Left ventricle myocardium inferior (tissue), 1 donor: ENCODE data around the gene ARHGAP10. TPM values are rescaled to one million over a fixed set of nuclear protein-coding genes. Genes with fewer than 3 reads are reported as not detected.

Source experiments
- DNase-seq: peaks from one replicate; pipeline ENCODE4 v3.0.0-alpha.2; 2020
- H3K27ac ChIP-seq: fragments of 200-600 bp; replicated peaks from 2 replicates; pipeline ENCODE4 v1.8.0; 2021
- H3K27me3 ChIP-seq: fragments of 200-600 bp; 2 replicates; pipeline ENCODE4 v1.8.0; 2021; ENCODE audit warnings: low read depth
- H3K36me3 ChIP-seq: fragments of 200-600 bp; 2 replicates; pipeline ENCODE4 v1.8.0; 2021
- H3K4me1 ChIP-seq: fragments of 200-600 bp; 2 replicates; pipeline ENCODE4 v1.8.0; 2021
- H3K4me3 ChIP-seq: fragments of 200-600 bp; 2 replicates; pipeline ENCODE4 v1.8.0; 2021; ENCODE audit warnings: mild to moderate bottlenecking, moderate library complexity
- H3K9me3 ChIP-seq: fragments of 200-600 bp; replicated peaks from 2 replicates; pipeline ENCODE4 v1.8.0; 2021
- CTCF ChIP-seq: fragments of 200-600 bp; IDR thresholded peaks from 2 replicates; pipeline ENCODE4 v1.8.0; 2021; ENCODE audit warnings: antibody characterized with exemption, mild to moderate bottlenecking, borderline replicate concordance
- intact Hi-C: fragments of 100-400 bp; cut with micrococcal nuclease; formaldehyde crosslinking; loops from one replicate; pipeline ENCODE4 v1.11.0; 2022
- total RNA-seq: library from RNA; stranded (reverse); fragmentation: NEBNext Ultra II Directional; extraction: Animal tissue kit (Norgen Biotek cat#: 25700); gene quantifications from one replicate; pipeline ENCODE4 v1.2.1, GENCODE V29; 2021
- donor health status: DM: no; HTN: yes; CAD: no; lungs with severe emphysema.

The ARHGAP10 gene
- total RNA-seq, 1 donor from 2014 or later: 59.7 TPM

- Histone ChIP-seq H3K9me3 (no peaks in the 10 kb centered on the region), H3K4me1 (peaks cover 11% of the 10 kb centered on the region), H3K27me3 (no peaks in the 10 kb centered on the region), H3K4me3 (no peak overlapping the region), H3K27ac (no peak overlapping the region), H3K36me3 (peaks cover 62% of the 10 kb centered on the region)
- no peak for DNase-seq
- no peak for TF ChIP-seq CTCF
- intact Hi-C loops: no loop called here
These were observed 218.4 kb downstream of the ARHGAP10 start for GRCh38 chr4:147950261-147950660.

- H3K4me1 ChIP-seq: peaks cover 17% of the 10 kb centered on the region
- TF ChIP-seq CTCF: no peak
- intact Hi-C loops: no loop called here
- no peak for DNase-seq
- H3K27ac ChIP-seq: no peak overlapping the region
- peaks cover 57% of the 10 kb centered on the region for H3K36me3 ChIP-seq
- H3K9me3 ChIP-seq: no peaks in the 10 kb centered on the region
- H3K4me3 ChIP-seq: no peak overlapping the region
- no peaks in the 10 kb centered on the region for H3K27me3 ChIP-seq
These were observed 219.0 kb downstream of the ARHGAP10 start for GRCh38 chr4:147950841-147951240.

GRCh38 chr4:147954850-147955249 is 223.0 kb downstream of the ARHGAP10 start:
- Histone ChIP-seq H3K4me3 (no peak overlapping the region), H3K9me3 (no peaks in the 10 kb centered on the region), H3K27ac (no peak overlapping the region), H3K36me3 (peaks cover 18% of the 10 kb centered on the region), H3K27me3 (no peaks in the 10 kb centered on the region), H3K4me1 (peaks cover 49% of the 10 kb centered on the region)
- TF ChIP-seq CTCF: no peak
- DNase-seq: no peak
- intact Hi-C loops: no loop called here

- peak overlapping the region; percentile 22 for H3K27ac ChIP-seq
- H3K4me3 ChIP-seq: no peak overlapping the region
- H3K4me1 ChIP-seq: peaks cover 49% of the 10 kb centered on the region
- DNase-seq: no peak
- intact Hi-C loops: no loop called here
- H3K27me3 ChIP-seq: no peaks in the 10 kb centered on the region
- no peak for TF ChIP-seq CTCF
- H3K36me3 ChIP-seq: peaks cover 9% of the 10 kb centered on the region
- no peaks in the 10 kb centered on the region for H3K9me3 ChIP-seq
These were observed 224.1 kb downstream of the ARHGAP10 start for GRCh38 chr4:147955827-147956558.

- Histone ChIP-seq H3K4me1 (peaks cover 49% of the 10 kb centered on the region), H3K36me3 (no peaks in the 10 kb centered on the region), H3K4me3 (no peak overlapping the region), H3K27me3 (no peaks in the 10 kb centered on the region), H3K27ac (peak overlapping the region; percentile 41), H3K9me3 (no peaks in the 10 kb centered on the region)
- intact Hi-C loops: no loop called here
- no peak for TF ChIP-seq CTCF
- DNase-seq: no peak
These were observed 225.6 kb downstream of the ARHGAP10 start for GRCh38 chr4:147957446-147957845.
